ENCODE measurements around the gene POM121.
"Not testable (repeated sequence)": the region's sequence is repeated elsewhere in the genome, so short reads cannot be mapped to it uniquely, and the experiment has no call there.

- TF ChIP-seq CTCF (conservative IDR thresholded peaks at IDR 0.05; ENCODE audit: low read depth in 2 of 2); ZNF114 (CRISPR knock-in tag; IDR thresholded peaks at IDR 0.05); EZH2 (IDR thresholded peaks at IDR 0.05; ENCODE audit: low read depth, unreplicated experiment); POLR2AphosphoS5 (IDR thresholded peaks at IDR 0.05; ENCODE audit: low read depth); EZH2phosphoT487 (IDR thresholded peaks at IDR 0.05; ENCODE audit: unreplicated experiment); ETS1 (IDR thresholded peaks at IDR 0.05); STAT1 (IDR thresholded peaks at IDR 0.05; ENCODE audit: unreplicated experiment): not testable (repeated sequence)
Measured at GRCh38 chr7:72913750-72914149, 11.1 kb upstream of the POM121 start.
